ENCODE results near the gene EPHA6. TPM values are rescaled to one million over a fixed set of nuclear protein-coding genes. Genes with fewer than 3 reads are reported as not detected.

EPHA6 gene
- total RNA-seq, 1 experiment from 2014 or later: 0.61 TPM

GRCh38 chr3:97763586-97764406 is 949.4 kb downstream of the EPHA6 start:
- H3K4me1 Mint-ChIP-seq: peaks cover 21 to 30% of the 10 kb centered on the region in 2 experiments
- no peak overlapping the region for H3K4ac ChIP-seq (ENCODE audit: low read depth, low read length)
- H3K27ac Mint-ChIP-seq: peak overlapping the region; percentile 96 to 99 (median 98)
- no peaks in the 10 kb centered on the region for H3K27me3 ChIP-seq (ENCODE audit: insufficient read depth, low read length)
- no peak overlapping the region for H2BK12ac ChIP-seq (ENCODE audit: insufficient read length, low read depth, low read length)
- no peak overlapping the region for H4K91ac ChIP-seq (ENCODE audit: insufficient read length, low read depth, low read length)
- peak overlapping the region; percentile 88 for H3K4me2 ChIP-seq (ENCODE audit: insufficient read depth, insufficient read length, low read length)
- no peaks in the 10 kb centered on the region for H3K27me3 Mint-ChIP-seq (ENCODE audit: low read depth)
- H3T11ph ChIP-seq (ENCODE audit: low read length): no peak overlapping the region
- H3K56ac ChIP-seq (ENCODE audit: insufficient read length, low read depth, low read length): no peak overlapping the region
- H4K5ac ChIP-seq (ENCODE audit: insufficient read length, low read depth, low read length): no peak overlapping the region
- H2BK5ac ChIP-seq (ENCODE audit: insufficient read length, low read length): no peak overlapping the region
- peak overlapping the region; percentile 11 for H2AFZ ChIP-seq (ENCODE audit: low read length)
- peak overlapping the region; percentile 64 for H3K9ac ChIP-seq (ENCODE audit: extremely low read depth, insufficient read length, low read length)
- no peak overlapping the region for H2BK15ac ChIP-seq (ENCODE audit: low read depth, low read length)
- no peak overlapping the region for H2AK5ac ChIP-seq (ENCODE audit: insufficient read length, low read length)
- no peak overlapping the region for H3K23ac ChIP-seq (ENCODE audit: insufficient read length, low read depth, low read length)
- H3K79me1 ChIP-seq (ENCODE audit: insufficient read depth, low read depth, low read length, poor library complexity, severe bottlenecking): peaks cover 2% of the 10 kb centered on the region
- H2BK120ac ChIP-seq (ENCODE audit: low read depth, low read length, poor library complexity, severe bottlenecking): no peak overlapping the region
- no peak for TF ChIP-seq CTCF (conservative IDR thresholded peaks at IDR 0.05)
- H3K9me3 Mint-ChIP-seq: no peaks in the 10 kb centered on the region; a peak in 1 of 5 replicates
- no peak for DNase-seq
- H2BK20ac ChIP-seq (ENCODE audit: low read depth, low read length, poor library complexity, severe bottlenecking): no peak overlapping the region
- H3K36me3 Mint-ChIP-seq (ENCODE audit: insufficient read depth in 1 of 3, low read depth in 3 of 3): 0 out of 7 replicates have a peak, but pooled peaks cover 0 to 2% (median 0%) of the 10 kb centered on the region in 3 experiments
- no peak overlapping the region for H3K27ac ChIP-seq (ENCODE audit: insufficient read length, low read depth, low read length)
- H3K4me1 ChIP-seq (ENCODE audit: insufficient read depth, low read length): no peaks in the 10 kb centered on the region
- H3K18ac ChIP-seq (ENCODE audit: insufficient read length, low read depth, low read length): no peak overlapping the region
- H3K4me3 Mint-ChIP-seq: peak overlapping the region; percentile 97 to 98
- H4K8ac ChIP-seq (replicated peaks; ENCODE audit: insufficient read length, low read depth, low read length): no peak overlapping the region
- H3K79me2 ChIP-seq (ENCODE audit: insufficient read depth, low read length): no peaks in the 10 kb centered on the region
- no CpG with 5 or more reads among the region's 22 CpGs for WGBS (ENCODE audit: extremely low coverage, insufficient read length, low lambda C conversion rate)
- no peaks in the 10 kb centered on the region for H3K9me3 ChIP-seq (ENCODE audit: control insufficient read depth, low read depth, low read length)
- H3K14ac ChIP-seq (ENCODE audit: insufficient read depth, low read length): peak overlapping the region; percentile 63; the same call in 1 of the 2 replicates
- peaks cover 7% of the 10 kb centered on the region for H3K23me2 ChIP-seq (ENCODE audit: insufficient read length, low read depth, low read length, poor library complexity, severe bottlenecking)
- H4K20me1 ChIP-seq (ENCODE audit: control insufficient read depth, insufficient read depth, insufficient read length): no peaks in the 10 kb centered on the region
